Stimulated activated CD4-positive, alpha-beta T cell treated with anti-CD3 and anti-CD28 coated beads, Interleukin-4, amount 100 ng/mL, for 24 hours (primary cell): ENCODE data around the gene GSTM3.
"Not testable (repeated sequence)": the region's sequence is repeated elsewhere in the genome, so short reads cannot be mapped to it uniquely, and the experiment has no call there.

ENCODE experiments used
- DNase-seq: peaks from one replicate; pipeline ENCODE4 v3.0.0-alpha.2; 2020

GSTM3 gene

GRCh38 chr1:109694400-109694799 lies 46.4 kb downstream of the GSTM3 start:
- DNase-seq, result not testable (repeated sequence)

GRCh38 chr1:109691759-109692158 lies 49.1 kb downstream of the GSTM3 start:
- DNase-seq, result no peak

- DNase-seq, result no peak
These were observed 50.9 kb downstream of the GSTM3 start for GRCh38 chr1:109689844-109690405.

- DNase-seq, result peak; percentile 78
These were observed 53.0 kb downstream of the GSTM3 start, which contains the start of gene GSTM1 for GRCh38 chr1:109687641-109688499. Gene GSTM1, plus strand, starts transcription at chr1:109687817. Its CDS starts 57 bp downstream, at chr1:109687874.

GRCh38 chr1:109687109-109687508 lies 53.7 kb downstream of the GSTM3 start:
- not testable (repeated sequence) for DNase-seq

DNA sequence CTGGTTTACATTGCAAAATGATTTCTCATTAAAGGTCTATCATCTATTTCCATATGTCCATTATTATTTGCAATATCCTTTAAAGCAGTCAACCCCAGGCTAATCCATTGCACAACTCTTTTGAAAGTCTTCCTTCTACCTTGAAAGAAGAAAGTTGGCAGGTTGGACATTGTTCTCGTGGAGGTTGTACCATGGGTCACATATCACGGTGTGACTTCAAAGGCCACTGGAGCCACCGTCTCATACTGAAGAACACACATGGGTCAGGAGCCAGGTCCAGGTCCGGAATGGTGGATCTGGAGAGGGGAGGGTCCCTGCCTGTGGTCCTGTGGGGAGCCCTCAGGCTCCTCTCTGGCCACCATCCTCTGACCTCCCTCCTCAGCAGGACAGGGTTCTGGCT lies 54.9 kb downstream of the GSTM3 start:
- not testable (repeated sequence) for DNase-seq

GRCh38 chr1:109685399-109685798 lies 55.4 kb downstream of the GSTM3 start:
- not testable (repeated sequence) for DNase-seq

GRCh38 chr1:109684777-109685176 lies 56.1 kb downstream of the GSTM3 start:
- not testable (repeated sequence) for DNase-seq
